ENCODE results near the gene LRRC45. TPM values are rescaled to one million over a fixed set of nuclear protein-coding genes. Genes with fewer than 3 reads are reported as not detected.

LRRC45 gene
- total and polyA plus RNA-seq, 2 of the 4 experiments (the other 2 are of a cell fraction), result 7.2 to 10.2 TPM

- no peak for TF ChIP-seq SMC3 (IDR thresholded peaks at IDR 0.05; ENCODE audit: low read depth, low read length)
- no peak for TF ChIP-seq CHD1 (IDR thresholded peaks at IDR 0.05; ENCODE audit: low read depth, low read length)
Observed at GRCh38 chr17:82063424-82064415, 40.6 kb downstream of the LRRC45 start (continued).

GRCh38 chr17:82064433-82065192 is 41.5 kb downstream of the LRRC45 start:
- Histone ChIP-seq H2BK120ac (ENCODE audit: low read depth, low read length) (no peak overlapping the region), H2BK15ac (ENCODE audit: low read depth, low read length) (no peak overlapping the region), H3K18ac (ENCODE audit: low read depth, low read length) (no peak overlapping the region), H3K14ac (replicated peaks; ENCODE audit: low read depth, low read length) (no peak overlapping the region; the same call in 1 of the 2 replicates), H3K79me1 (ENCODE audit: low read depth in 1 of 2, low read length in 2 of 2) (peaks cover 5 to 36% of the 10 kb centered on the region in 2 experiments; a peak in 3 of 4 replicates), H4K5ac (ENCODE audit: low read depth, low read length) (peak overlapping the region; percentile 25; the same call in 1 of the 2 replicates), H4K20me1 (ENCODE audit: insufficient read depth, low read length) (peaks cover 3% of the 10 kb centered on the region; the same call in 1 of the 2 replicates), H2BK5ac (ENCODE audit: low read depth, low read length, poor library complexity, severe bottlenecking) (no peak overlapping the region), H3K4me2 (ENCODE audit: low read depth, low read length) (peak overlapping the region; percentile 88), H3K9ac (ENCODE audit: low read depth, low read length) (peak overlapping the region; percentile 76), H2AK5ac (ENCODE audit: low read depth, low read length) (peak overlapping the region; percentile 43), H3K36me3 (ENCODE audit: control insufficient read depth, insufficient read depth, low read length) (peaks cover 38% of the 10 kb centered on the region), H4K91ac (ENCODE audit: insufficient read depth, low read depth, low read length) (no peak overlapping the region), H3K9me3 (ENCODE audit: control insufficient read depth, insufficient read depth, low read length) (no peaks in the 10 kb centered on the region), H3K4me1 (ENCODE audit: control insufficient read depth, insufficient read depth, low read length) (peaks cover 10% of the 10 kb centered on the region), H3K27me3 (ENCODE audit: control insufficient read depth, insufficient read depth, low read length) (no peaks in the 10 kb centered on the region), H4K8ac (ENCODE audit: low read depth in 2 of 2, low read length in 2 of 2) (peak overlapping the region; percentile 34 to 67), H3K4ac (ENCODE audit: low read depth, low read length) (peak overlapping the region; percentile 29), H3K23ac (ENCODE audit: low read depth, low read length) (no peak overlapping the region; the same call in 1 of the 2 replicates), H2AFZ (replicated peaks; ENCODE audit: low read length, poor library complexity) (peak overlapping the region; percentile 100), H3K27ac (ENCODE audit: insufficient read depth, low read length) (peak overlapping the region; percentile 51), H3K56ac (ENCODE audit: extremely low read depth, insufficient read depth, low read length) (no peak overlapping the region), H3K4me3 (ENCODE audit: insufficient read depth, low read depth, low read length) (peak overlapping the region; percentile 57), H2BK20ac (ENCODE audit: low read depth, low read length) (no peak overlapping the region), H3K9me1 (ENCODE audit: insufficient read depth, low read length) (no peaks in the 10 kb centered on the region; the same call in 1 of the 2 replicates), H2AK9ac (replicated peaks; ENCODE audit: low read depth, low read length, poor library complexity) (peak overlapping the region; percentile 98)
- in situ Hi-C loops (cut with MboI; ENCODE audit: low sequenced_read_pairs), result no loop called here
- TF ChIP-seq RFX5 (IDR thresholded peaks at IDR 0.05; ENCODE audit: low read depth, low read length), result no peak
- TF ChIP-seq CEBPB (IDR thresholded peaks at IDR 0.05; ENCODE audit: low read depth, low read length), result no peak
- no peak for TF ChIP-seq RCOR1 (IDR thresholded peaks at IDR 0.05; ENCODE audit: insufficient replicate concordance, low read length)
- TF ChIP-seq RAD21 (IDR thresholded peaks at IDR 0.05; ENCODE audit: low read length), result no peak
- no peak for TF ChIP-seq MAFK (IDR thresholded peaks at IDR 0.05; ENCODE audit: low read depth, low read length)
- TF ChIP-seq FOS (IDR thresholded peaks at IDR 0.05; ENCODE audit: low read depth, low read length), result no peak
- no peak for TF ChIP-seq NFE2L2 (IDR thresholded peaks at IDR 0.05; ENCODE audit: low read depth, low read length)
- no peak for TF ChIP-seq CHD1 (IDR thresholded peaks at IDR 0.05; ENCODE audit: low read depth, low read length)
- TF ChIP-seq MXI1 (IDR thresholded peaks at IDR 0.05; ENCODE audit: borderline replicate concordance, low read depth, low read length), result no peak
- TF ChIP-seq SMC3 (IDR thresholded peaks at IDR 0.05; ENCODE audit: low read depth, low read length), result no peak
- TF ChIP-seq USF2 (IDR thresholded peaks at IDR 0.05; ENCODE audit: low read depth, low read length), result no peak
- ChIA-PET POLR2A (ENCODE audit: unreplicated experiment) (no interaction called here), CTCF (no interaction called here)
- no peak for DNase-seq
- 44% methylated on average over 30 of the region's 36 CpGs; no CpG with 5 or more reads in 1 of the 2 experiments for WGBS, 2 experiments (ENCODE audit: extremely low coverage in 2 of 2, insufficient read length in 1 of 2)
- no TSS peak for BruUV-seq (replicated peaks)
- intact Hi-C loops (cut with micrococcal nuclease), result no loop called here
- ATAC-seq (ENCODE audit: low read depth), result no peak
- dilution Hi-C loops (cut with HindIII; ENCODE audit: low sequenced_read_pairs, unreplicated experiment), result no loop called here

All from IMR-90 (cell line).